KOPT-K1 (cell line): ENCODE data around the gene TSC22D4.
"Not testable (repeated sequence)": the region's sequence is repeated elsewhere in the genome, so short reads cannot be mapped to it uniquely, and the experiment has no call there.

Experiments
- H3K27ac ChIP-seq: fragments of 200-600 bp; sonication (generic); 2 replicates; pipeline ENCODE4 v1.5.1; 2016; ENCODE audit warnings: antibody characterized with exemption, mild to moderate bottlenecking, low read depth, low read length; ENCODE audit not compliant: poor library complexity, severe bottlenecking
- H3K36me3 ChIP-seq: fragments of 200-600 bp; sonication (generic); 2 replicates; pipeline ENCODE4 v1.5.1; 2017; ENCODE audit warnings: antibody characterized with exemption, mild to moderate bottlenecking, low read length, moderate library complexity; ENCODE audit not compliant: insufficient read depth
- H3K9me3 ChIP-seq: fragments of 200-600 bp; sonication (generic); 2 replicates; pipeline ENCODE4 v1.5.1; 2017; ENCODE audit warnings: antibody characterized with exemption, low read length, mild to moderate bottlenecking; ENCODE audit not compliant: insufficient read depth, poor library complexity, severe bottlenecking

Gene TSC22D4

DNA sequence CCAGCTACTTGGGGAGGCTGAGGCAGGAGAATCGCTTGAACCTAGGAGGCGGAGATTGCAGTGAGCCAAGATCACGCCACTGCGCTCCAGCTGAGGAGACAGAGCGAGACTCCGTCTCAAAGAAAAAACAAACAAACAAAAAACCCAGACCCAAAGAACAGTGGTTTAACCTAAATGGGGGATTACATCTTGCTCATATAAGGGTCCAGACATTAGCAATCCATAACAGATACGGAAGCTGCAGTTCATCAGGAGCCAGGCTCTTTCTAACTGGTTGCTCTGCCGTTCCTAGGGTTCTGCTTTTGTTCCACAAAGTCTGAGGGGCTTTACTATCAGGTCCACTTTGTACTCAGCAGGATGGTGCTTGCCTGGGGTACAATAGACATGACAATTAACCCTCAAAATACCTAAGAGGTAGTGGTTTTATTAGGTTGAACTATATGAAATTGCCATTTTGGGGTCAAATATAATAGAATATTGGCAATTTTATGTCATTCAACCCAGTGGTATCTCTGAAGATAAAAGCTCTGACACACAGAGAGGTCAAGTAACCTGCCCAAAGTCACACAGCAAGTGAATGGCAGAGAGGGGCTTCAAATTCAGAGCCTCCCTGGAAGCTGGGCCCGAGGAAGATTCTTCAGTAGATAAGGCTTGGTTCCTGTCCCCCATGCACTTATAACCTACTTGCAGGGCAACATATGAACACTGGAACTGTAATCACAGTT lies 26.0 kb upstream of the TSC22D4 start:
- H3K9me3 ChIP-seq: no peaks in the 10 kb centered on the region
- no peak overlapping the region for H3K27ac ChIP-seq
- no peaks in the 10 kb centered on the region for H3K36me3 ChIP-seq

DNA sequence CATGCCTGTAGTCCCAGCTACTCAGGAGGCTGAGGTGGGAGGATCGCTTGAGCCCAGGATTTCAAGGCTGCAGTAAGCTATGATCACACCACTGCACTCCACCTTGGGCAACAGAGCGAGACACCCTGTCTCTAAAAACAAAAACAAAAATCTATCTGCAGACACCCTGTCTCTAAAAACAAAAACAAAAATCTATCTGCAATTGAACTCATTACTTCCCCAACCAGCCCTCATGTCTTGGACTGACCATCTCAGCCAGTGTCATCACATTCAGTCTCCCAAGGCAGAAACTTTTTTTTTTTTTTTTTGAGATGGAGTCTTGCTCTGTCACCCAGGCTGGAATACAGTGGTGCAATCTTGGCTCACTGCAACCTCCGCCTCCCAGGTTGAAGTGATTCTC lies 25.0 kb upstream of the TSC22D4 start:
- H3K27ac ChIP-seq, H3K9me3 ChIP-seq, H3K36me3 ChIP-seq: not testable (repeated sequence)

DNA sequence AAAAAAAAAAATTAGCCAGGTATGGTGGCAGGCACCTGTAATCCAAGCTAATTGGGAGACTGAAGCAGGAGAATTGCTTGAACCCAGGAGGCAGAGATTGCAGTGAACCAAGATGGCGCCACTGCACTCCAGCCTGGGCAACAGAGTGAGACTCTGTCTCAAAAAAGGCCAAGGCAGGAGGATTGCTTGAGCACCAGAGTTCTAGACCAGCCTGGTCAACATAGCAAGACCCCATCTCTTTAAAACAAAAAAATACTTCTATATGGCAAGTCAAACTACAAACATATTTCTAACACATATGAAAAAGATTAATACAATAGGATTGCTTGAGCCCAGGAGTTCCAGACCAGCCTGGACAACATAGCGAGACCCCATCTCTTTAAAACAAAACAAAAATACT lies 21.7 kb upstream of the TSC22D4 start:
- H3K27ac ChIP-seq, H3K36me3 ChIP-seq, H3K9me3 ChIP-seq: not testable (repeated sequence)

DNA sequence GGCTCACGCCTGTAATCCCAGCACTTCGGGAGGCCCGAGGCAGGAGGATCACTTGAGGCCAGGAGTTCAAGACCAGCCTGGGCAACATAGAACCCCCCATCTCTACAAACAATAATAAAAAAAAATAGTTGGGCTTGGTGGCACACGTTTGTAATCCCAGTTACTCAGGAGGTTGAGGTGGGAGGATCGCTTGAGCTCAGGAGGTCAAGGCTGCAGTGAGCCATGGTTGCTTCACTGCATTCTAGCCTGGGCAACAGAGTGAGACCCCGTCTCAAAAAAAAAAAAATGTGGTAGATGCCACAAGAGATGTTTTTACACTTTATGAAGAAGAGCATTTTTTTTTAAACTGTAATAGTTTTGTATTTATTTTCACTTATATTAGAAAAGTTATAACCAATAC lies 17.5 kb upstream of the TSC22D4 start:
- Histone ChIP-seq H3K27ac (no peak overlapping the region), H3K36me3 (no peaks in the 10 kb centered on the region), H3K9me3 (no peaks in the 10 kb centered on the region)

DNA sequence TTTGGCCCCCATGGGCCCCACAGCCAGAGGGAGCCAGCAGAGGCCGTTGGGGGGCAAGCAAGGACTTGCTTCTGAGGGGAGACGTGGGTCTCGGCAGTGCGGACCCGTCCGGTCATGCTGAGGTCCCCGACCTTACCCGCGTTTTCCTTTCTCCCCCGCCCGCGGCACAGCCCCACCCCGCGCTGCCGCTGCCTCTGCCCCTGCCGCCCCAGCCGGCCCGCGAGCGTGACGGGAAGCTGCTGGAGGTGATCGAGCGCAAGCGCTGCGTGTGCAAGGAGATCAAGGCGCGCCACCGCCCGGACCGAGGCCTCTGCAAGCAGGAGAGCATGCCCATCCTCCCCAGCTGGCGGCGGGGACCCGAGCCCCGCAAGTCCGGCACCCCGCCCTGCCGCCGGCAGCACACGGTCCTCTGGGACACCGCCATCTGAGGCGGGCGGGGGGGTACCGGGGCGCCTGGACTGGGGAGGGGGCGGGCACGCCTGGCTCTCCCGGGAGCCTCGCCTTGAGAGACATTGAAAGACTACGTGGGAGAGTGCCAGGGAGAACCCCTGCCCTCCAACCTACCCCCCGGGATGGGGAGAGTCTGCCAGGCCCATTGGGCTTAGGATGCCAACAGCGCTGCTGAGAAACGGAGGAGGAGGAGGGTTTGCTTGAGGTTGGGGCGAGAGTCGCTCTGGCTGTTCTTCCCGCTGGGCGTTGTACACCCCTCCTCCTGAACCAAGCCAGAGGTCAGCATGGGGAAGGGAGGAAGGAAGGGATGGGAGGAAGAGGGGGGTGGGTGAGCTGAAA lies 14.7 kb upstream of the TSC22D4 start:
- Histone ChIP-seq H3K36me3 (no peaks in the 10 kb centered on the region), H3K27ac (no peak overlapping the region), H3K9me3 (no peaks in the 10 kb centered on the region)

DNA sequence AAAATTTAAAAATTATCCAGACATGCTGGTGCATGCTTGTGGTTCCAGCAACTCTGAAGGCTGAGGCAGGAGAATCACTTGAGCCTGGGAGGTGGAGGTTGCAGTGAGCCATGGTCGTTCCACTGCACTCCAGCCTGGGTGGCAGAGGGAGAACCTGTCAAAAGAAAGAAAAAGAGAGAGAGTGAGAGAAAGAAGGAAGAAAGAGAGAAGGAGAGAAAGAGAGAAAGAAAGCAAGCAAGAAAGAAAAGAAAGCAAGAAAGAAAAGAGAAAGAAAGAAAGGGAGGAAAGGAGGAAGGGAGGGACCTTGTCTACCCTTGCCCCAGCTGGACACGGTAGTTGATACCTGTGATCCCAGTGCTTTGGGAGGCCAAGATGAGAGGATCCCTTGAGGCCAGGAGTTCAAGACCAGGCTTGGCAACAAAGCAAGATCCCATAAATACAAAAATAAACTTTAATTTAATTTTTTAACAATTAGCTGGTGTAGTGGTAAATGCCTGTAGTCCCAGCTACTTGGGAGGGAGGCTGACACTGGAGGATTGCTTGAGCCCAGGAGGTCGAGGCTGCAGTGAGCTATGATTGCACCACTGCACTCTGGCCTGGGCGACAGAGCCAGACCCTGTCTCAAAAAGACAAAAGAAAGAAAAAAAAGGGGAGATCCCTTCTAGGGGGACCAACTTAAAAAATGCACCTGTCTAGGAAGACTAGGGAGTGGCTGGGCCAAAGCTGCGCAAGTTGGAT lies 13.9 kb upstream of the TSC22D4 start:
- Histone ChIP-seq H3K9me3 (no peaks in the 10 kb centered on the region), H3K27ac (no peak overlapping the region), H3K36me3 (no peaks in the 10 kb centered on the region)

DNA sequence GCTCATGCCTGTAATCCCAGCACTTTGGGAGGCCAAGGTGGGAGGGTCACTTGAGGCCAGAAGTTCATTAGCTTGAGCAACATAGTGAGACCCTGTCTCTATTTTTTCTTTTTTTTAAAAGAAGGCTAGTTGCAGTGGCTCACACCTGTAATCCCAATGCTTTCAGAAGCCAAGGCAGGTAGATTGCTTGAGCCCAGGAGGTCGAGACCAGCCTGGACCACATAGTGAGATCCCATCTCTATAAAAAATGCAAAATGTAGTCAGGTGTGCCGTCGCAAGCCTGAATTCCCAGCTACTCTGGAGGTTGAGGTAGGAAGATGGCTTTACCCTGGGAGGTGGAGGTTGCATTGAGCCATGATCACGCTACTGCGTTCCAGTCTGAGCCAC lies 12.2 kb upstream of the TSC22D4 start:
- H3K27ac ChIP-seq: no peak overlapping the region
- H3K9me3 ChIP-seq: no peaks in the 10 kb centered on the region
- no peaks in the 10 kb centered on the region for H3K36me3 ChIP-seq

DNA sequence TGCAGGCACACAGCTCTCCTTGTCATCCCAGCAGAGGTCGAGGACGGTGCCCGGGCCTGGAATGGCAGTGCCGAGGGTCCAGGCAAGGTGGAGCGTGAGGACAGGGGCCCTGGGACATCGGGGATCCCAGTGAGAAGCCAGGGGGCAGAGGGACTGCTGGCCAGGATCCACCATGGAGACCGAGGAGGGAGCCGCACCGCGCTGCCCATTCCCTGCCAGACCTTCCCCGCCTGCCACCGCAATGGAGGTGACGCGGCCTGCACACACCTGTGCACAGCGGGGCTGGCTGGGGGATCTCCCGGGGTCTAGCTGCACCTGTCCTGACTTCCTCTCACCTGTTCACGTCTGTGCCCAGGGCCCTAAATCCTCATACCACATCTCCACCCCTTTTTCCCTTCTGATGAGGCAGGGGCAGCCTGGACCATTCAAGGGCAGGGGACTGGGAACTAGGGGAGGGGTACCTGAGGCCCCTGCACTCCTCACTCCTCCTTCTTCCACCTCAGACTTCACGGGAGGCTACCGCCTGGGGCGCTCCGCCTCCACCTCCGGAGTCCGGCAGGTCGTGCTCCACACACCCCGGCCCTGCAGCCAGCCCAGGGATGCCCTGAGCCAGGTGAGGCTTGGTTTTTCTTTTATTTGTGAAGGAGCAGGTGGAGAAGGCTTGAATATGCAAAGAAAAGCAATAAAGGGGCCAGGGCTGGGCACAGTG lies 11.6 kb upstream of the TSC22D4 start:
- H3K9me3 ChIP-seq: no peaks in the 10 kb centered on the region
- H3K36me3 ChIP-seq: no peaks in the 10 kb centered on the region
- no peak overlapping the region for H3K27ac ChIP-seq

DNA sequence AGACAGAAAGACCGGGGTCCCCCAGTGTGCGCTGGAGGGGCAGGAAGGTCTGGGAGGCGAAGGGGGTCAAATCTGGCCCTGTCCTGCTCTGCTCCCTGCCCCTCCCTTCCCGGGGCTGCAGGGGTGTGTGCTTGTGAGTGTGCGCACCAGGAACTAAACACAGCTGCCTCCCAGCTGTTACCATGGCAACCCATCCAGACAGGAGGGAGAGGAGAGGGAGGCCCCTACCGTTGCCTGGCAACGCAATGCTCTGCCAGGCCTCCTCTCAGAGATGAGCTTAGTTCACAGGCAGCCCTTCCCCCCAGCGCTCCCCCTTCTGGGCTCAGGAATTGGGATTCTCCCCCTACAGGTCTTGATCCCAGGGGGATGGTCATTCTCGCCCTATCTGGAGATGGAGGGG lies 10.8 kb upstream of the TSC22D4 start:
- Histone ChIP-seq H3K36me3 (no peaks in the 10 kb centered on the region), H3K27ac (no peak overlapping the region), H3K9me3 (no peaks in the 10 kb centered on the region)

DNA sequence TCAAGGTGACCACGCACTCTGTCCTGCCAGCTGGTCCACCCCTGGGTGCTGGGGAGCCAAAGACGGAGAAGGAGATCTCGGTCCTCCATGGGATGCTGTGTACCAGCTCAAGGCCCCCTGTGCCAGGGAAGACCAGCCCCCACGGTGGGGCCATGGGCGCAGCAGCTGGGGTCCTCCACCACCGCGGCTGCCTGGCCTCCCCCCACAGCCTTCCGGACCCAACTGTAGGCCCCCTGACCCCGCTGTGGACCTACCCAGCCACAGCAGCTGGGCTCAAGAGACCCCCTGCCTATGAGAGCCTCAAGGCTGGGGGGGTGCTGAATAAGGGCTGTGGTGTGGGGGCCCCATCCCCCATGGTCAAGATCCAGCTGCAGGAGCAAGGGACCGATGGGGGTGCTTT lies 10.1 kb upstream of the TSC22D4 start:
- Histone ChIP-seq H3K9me3 (no peaks in the 10 kb centered on the region), H3K36me3 (no peaks in the 10 kb centered on the region), H3K27ac (no peak overlapping the region)

DNA sequence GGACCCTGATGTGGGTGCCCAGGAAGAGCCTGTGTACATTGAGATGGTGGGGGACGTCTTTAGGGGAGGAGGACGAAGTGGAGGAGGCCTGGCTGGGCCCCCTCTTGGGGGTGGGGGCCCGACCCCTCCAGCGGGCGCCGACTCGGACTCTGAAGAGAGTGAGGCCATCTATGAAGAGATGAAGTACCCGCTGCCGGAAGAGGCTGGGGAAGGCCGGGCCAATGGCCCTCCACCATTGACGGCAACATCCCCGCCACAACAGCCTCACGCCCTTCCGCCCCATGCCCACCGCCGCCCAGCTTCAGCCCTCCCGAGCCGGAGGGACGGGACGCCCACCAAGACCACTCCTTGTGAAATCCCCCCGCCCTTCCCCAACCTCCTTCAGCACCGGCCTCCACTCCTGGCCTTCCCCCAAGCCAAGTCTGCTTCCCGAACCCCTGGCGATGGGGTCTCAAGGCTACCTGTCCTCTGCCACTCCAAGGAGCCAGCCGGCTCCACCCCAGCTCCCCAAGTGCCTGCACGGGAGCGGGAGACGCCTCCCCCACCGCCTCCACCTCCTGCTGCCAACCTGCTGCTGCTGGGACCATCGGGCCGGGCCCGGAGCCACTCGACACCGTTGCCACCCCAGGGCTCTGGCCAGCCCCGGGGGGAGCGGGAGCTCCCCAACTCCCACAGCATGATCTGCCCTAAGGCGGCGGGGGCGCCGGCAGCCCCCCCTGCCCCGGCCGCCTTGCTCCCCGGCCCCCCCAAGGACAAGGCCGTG lies 9.5 kb upstream of the TSC22D4 start:
- Histone ChIP-seq H3K36me3 (no peaks in the 10 kb centered on the region), H3K27ac (no peak overlapping the region), H3K9me3 (no peaks in the 10 kb centered on the region)

DNA sequence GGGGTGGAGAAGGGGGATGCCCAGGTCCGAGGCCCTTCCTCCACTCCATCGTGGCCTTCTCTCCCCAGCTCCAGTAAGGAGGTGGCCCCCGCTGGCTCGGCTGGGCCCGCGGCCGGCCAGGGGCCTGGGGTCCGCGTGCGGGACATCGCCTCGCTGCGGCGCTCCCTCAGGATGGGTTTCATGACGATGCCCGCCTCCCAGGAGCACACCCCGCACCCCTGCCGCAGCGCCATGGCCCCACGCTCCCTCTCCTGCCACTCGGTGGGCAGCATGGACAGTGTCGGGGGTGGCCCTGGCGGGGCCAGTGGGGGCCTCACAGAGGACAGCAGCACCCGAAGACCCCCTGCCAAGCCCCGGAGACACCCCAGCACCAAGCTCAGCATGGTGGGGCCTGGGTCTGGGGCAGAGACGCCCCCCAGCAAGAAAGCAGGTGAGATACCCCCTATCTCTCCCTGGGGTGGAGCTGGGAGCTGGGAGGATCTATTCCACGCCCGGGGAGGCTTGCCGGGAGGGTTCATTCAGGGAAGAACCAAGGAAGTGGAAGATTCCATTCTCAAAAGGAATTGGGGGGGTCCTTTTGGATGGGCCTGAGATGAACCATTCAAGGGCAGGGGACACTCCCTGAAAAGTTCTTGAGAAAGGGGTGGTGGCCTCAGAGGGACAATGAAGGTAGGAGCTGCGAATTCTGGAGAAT lies 7.9 kb upstream of the TSC22D4 start:
- Histone ChIP-seq H3K27ac (no peak overlapping the region), H3K36me3 (no peaks in the 10 kb centered on the region), H3K9me3 (no peaks in the 10 kb centered on the region)

DNA sequence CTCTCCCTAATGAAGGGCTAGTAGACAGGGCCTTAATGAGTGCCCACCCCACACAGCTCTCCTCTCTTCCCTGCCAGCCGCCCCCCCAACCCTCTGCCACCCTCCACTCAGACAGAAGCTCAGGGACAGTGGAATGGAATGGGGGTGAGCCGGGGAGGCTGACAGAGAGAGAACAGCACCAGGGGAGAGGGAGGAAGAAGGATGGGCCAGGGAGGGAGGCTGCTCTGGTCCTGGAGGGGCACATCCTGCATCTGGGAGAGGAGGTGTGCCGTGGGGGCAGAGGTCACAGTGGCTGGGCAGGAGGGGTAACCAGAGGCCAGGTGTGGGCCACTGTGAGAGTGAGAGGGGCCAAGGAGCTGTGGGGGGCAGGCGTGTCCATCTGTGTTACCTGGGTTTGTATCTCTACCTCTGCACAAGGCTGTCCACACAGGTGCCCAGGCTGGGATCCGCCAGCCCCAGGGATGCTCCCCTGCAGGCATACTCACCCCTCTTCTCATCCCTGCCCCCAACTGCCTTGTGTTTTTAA lies 7.2 kb upstream of the TSC22D4 start:
- no peaks in the 10 kb centered on the region for H3K9me3 ChIP-seq
- H3K36me3 ChIP-seq: no peaks in the 10 kb centered on the region
- H3K27ac ChIP-seq: no peak overlapping the region

DNA sequence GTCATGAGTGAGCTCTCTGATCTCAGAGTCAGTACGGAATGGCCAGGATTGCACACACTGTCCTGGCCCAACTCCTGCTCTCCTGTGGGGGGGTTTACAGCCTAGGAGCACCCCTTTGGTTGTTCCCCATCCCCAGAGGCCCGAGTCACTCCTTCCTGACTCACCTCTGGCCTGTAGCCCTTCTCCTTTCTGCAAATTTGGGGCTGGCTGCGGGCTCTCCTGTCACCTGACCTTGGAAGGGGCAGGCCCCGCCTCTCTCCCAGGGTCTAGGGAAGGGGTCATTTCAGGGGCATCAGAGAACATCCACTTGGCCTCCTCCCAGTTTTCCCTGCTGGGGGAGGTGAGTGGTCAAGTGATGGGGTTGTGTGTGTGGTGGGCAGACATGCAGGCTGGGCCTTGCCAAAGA lies 6.5 kb upstream of the TSC22D4 start:
- Histone ChIP-seq H3K36me3 (no peaks in the 10 kb centered on the region), H3K9me3 (no peaks in the 10 kb centered on the region), H3K27ac (no peak overlapping the region)
